ENCODE data around the gene MCTP1. TPM values are rescaled to one million over a fixed set of nuclear protein-coding genes. Genes with fewer than 3 reads are reported as not detected.
A peak's percentile ranks its signal among the peaks of the same experiment; 100 is the strongest.
"Not testable (repeated sequence)": the region's sequence is repeated elsewhere in the genome, so short reads cannot be mapped to it uniquely, and the experiment has no call there.

Gene MCTP1
- total RNA-seq, 2 donors from 2014 or later, result 6.6 to 11.2 TPM

DNA sequence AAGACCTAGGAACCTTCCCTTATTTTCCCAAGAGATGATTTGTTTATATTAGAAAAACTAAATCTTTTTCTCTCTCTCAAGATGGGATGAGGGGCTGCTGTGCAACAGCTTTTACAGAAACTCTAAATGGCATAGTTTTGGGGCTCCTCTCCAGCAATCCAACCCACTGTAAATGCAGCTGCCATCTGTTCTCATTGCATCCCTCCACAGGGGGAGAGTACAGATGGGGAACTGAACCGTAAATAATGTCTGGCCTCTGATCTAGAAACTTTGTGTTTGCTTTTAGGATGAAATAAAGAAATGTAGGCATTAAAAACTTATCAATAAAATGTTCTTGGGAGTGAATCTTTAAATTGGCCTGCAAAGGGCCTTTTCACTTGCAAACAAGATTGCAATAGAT, 291.4 kb downstream of the MCTP1 start:
- H3K9me3 Mint-ChIP-seq, result no peaks in the 10 kb centered on the region
- no peak overlapping the region for H3K4me3 Mint-ChIP-seq
- H3K36me3 Mint-ChIP-seq, result no peaks in the 10 kb centered on the region
- DNase-seq (ENCODE audit: low spot score) (no peak), ATAC-seq (no peak)
- H3K4me1 Mint-ChIP-seq (ENCODE audit: low read depth in 2 of 2), result no peaks in the 10 kb centered on the region
- H3K27ac Mint-ChIP-seq, result no peak overlapping the region
- H3K27me3 Mint-ChIP-seq, result no peaks in the 10 kb centered on the region

DNA sequence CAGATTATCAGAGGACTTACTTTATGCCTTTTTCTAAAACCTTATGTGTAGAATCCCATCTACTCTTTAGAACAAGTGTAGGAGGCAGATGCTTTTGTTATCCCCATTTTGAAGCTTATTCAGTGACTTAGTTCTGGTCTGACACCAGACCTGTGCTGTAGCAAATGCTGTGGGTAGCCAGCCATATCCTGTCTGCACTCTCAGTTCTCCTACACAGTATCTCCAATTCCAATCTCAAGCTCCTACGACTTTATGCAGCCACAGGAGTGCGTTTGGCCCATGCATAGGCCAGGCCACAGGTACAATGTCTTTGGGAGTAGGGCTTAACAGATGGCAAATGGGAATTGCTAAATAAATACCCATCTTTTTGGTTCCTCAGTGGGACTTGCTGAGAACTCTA, 292.6 kb downstream of the MCTP1 start:
- ATAC-seq (no peak), DNase-seq (ENCODE audit: low spot score) (no peak)
- no peak overlapping the region for H3K4me3 Mint-ChIP-seq
- H3K27me3 Mint-ChIP-seq, result no peaks in the 10 kb centered on the region
- no peaks in the 10 kb centered on the region for H3K36me3 Mint-ChIP-seq
- no peaks in the 10 kb centered on the region for H3K9me3 Mint-ChIP-seq
- H3K27ac Mint-ChIP-seq, result no peak overlapping the region
- no peaks in the 10 kb centered on the region for H3K4me1 Mint-ChIP-seq (ENCODE audit: low read depth in 2 of 2)

DNA sequence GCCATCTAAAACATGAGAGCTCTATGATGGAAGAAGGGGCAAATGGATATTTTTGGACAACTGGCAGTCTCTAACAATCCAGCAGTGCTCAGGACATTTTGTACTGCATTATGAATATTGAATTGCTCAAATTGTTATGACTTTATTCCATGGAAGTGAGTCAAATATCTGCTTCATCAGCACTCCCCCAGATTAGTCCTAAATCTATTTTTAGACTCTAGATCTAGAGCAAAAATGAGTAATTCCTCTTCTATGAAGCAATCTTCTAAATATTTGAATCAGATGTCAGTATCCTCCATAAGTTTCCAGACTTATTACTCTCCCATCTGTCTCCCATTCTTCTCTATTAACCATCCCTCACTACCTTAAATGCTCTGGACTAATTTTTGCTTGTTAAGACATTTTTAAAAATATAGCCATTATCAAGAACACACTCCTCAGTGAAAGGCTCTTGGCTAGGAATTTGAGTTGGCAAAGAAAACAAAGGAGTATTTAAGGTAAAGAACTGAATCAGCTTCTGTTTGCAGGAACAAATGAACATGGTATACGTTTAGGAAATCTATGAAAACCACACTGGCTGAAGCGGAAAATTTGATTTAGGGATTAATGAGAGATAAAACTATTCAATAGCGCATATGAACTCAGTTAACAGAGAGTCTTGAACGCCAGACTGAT, 300.9 kb downstream of the MCTP1 start:
- H3K4me1 Mint-ChIP-seq (ENCODE audit: low read depth in 2 of 2), result no peaks in the 10 kb centered on the region
- no peak for DNase-seq (ENCODE audit: low spot score)
- ATAC-seq, result no peak
- H3K9me3 Mint-ChIP-seq, result no peaks in the 10 kb centered on the region
- no peaks in the 10 kb centered on the region for H3K36me3 Mint-ChIP-seq
- no peak overlapping the region for H3K4me3 Mint-ChIP-seq
- H3K27ac Mint-ChIP-seq, result no peak overlapping the region
- no peaks in the 10 kb centered on the region for H3K27me3 Mint-ChIP-seq

DNA sequence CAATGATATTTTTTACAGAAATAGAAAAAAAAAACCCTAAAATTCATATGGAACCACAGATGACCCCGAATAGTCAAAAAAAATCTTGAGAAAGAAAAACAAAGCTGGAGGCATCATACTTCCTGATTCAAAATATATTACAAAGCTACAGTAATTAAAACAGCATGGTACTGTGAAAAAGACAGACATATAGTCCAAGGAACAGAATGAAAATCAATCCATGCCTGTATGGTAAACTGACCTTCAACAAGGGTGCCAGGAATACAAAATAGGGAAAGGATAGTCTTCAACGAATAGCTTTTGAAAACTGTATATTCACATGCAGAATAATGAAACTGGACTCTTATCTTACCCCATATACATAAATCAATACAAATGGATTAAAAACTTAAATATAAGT, 307.5 kb downstream of the MCTP1 start:
- H3K36me3 Mint-ChIP-seq, result no peaks in the 10 kb centered on the region
- no peak for ATAC-seq
- H3K4me1 Mint-ChIP-seq (ENCODE audit: low read depth in 2 of 2), result no peaks in the 10 kb centered on the region
- no peak for DNase-seq (ENCODE audit: low spot score)
- no peaks in the 10 kb centered on the region for H3K27me3 Mint-ChIP-seq
- no peak overlapping the region for H3K27ac Mint-ChIP-seq
- no peak overlapping the region for H3K4me3 Mint-ChIP-seq
- peaks cover 3% of the 10 kb centered on the region for H3K9me3 Mint-ChIP-seq

GRCh38 chr5:94976853-94977252, 308.0 kb downstream of the MCTP1 start:
- Mint-ChIP-seq H3K27me3 (no peaks in the 10 kb centered on the region), H3K4me1 (ENCODE audit: low read depth in 2 of 2) (no peaks in the 10 kb centered on the region), H3K36me3 (no peaks in the 10 kb centered on the region), H3K27ac (no peak overlapping the region), H3K4me3 (no peak overlapping the region), H3K9me3 (peaks cover 3% of the 10 kb centered on the region)
- ATAC-seq, result no peak
- DNase-seq (ENCODE audit: low spot score), result no peak

GRCh38 chr5:94972268-94972667, 312.6 kb downstream of the MCTP1 start:
- H3K27ac Mint-ChIP-seq, result no peak overlapping the region
- ATAC-seq (no peak), DNase-seq (ENCODE audit: low spot score) (no peak)
- H3K4me1 Mint-ChIP-seq (ENCODE audit: low read depth in 2 of 2), result no peaks in the 10 kb centered on the region
- H3K4me3 Mint-ChIP-seq, result no peak overlapping the region
- no peaks in the 10 kb centered on the region for H3K36me3 Mint-ChIP-seq
- H3K9me3 Mint-ChIP-seq, result peaks cover 3% of the 10 kb centered on the region
- H3K27me3 Mint-ChIP-seq, result no peaks in the 10 kb centered on the region

GRCh38 chr5:94969174-94969573, 315.7 kb downstream of the MCTP1 start:
- Mint-ChIP-seq H3K27me3 (no peaks in the 10 kb centered on the region), H3K36me3 (no peaks in the 10 kb centered on the region), H3K4me1 (ENCODE audit: low read depth in 2 of 2) (no peaks in the 10 kb centered on the region), H3K4me3 (no peak overlapping the region), H3K9me3 (no peaks in the 10 kb centered on the region), H3K27ac (no peak overlapping the region)
- ATAC-seq, result no peak
- no peak for DNase-seq (ENCODE audit: low spot score)

GRCh38 chr5:94968507-94969095, 316.3 kb downstream of the MCTP1 start:
- Mint-ChIP-seq H3K27me3 (no peaks in the 10 kb centered on the region), H3K36me3 (no peaks in the 10 kb centered on the region), H3K27ac (no peak overlapping the region), H3K4me1 (ENCODE audit: low read depth in 2 of 2) (no peaks in the 10 kb centered on the region), H3K9me3 (no peaks in the 10 kb centered on the region), H3K4me3 (no peak overlapping the region)
- ATAC-seq (peak in 1 of 2 donors; percentile 65), DNase-seq (ENCODE audit: low spot score) (no peak)

DNA sequence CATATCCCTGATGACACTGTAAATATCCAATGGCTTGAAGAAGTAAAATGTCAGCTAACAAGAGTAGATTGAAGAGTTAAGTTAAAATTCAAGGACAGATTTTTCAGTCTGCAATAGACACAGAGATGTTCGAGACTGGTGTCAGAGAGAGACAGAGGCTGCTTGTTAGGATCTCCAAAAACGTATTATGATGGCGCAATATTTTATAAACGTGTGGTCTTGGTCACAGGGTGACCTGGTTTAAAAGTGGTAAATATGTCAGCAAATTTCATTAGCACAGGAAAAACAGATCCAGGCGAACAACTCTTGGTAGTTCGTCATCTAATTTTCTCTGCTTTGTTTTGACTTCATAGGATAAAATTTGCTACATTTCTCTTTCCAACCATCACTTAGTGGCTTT, 317.4 kb downstream of the MCTP1 start:
- H3K36me3 Mint-ChIP-seq, result no peaks in the 10 kb centered on the region
- DNase-seq (ENCODE audit: low spot score) (no peak), ATAC-seq (no peak)
- no peaks in the 10 kb centered on the region for H3K4me1 Mint-ChIP-seq (ENCODE audit: low read depth in 2 of 2)
- no peaks in the 10 kb centered on the region for H3K27me3 Mint-ChIP-seq
- no peak overlapping the region for H3K27ac Mint-ChIP-seq
- H3K4me3 Mint-ChIP-seq, result no peak overlapping the region
- H3K9me3 Mint-ChIP-seq, result no peaks in the 10 kb centered on the region

DNA sequence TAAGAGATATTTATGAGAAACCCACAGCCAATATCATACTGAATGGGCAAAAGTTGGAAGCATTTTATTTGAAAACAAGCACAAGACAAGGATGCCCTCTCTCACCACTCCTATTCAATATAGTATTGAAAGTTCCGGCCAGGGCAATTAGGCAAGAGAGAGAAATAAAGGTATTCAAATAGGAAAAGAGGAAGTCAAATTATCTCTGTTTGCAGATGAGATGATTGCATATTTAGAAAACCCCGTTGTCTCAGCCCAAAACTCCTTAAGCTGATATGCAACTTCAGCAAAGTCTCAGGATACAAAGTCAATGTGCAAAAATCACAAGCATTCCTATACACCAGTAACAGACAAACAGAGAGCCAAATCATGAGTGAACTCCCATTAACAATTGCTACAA, 325.6 kb downstream of the MCTP1 start:
- DNase-seq (ENCODE audit: low spot score); H3K4me3 Mint-ChIP-seq; H3K4me1 Mint-ChIP-seq (ENCODE audit: low read depth in 2 of 2); ATAC-seq; H3K27ac Mint-ChIP-seq; H3K36me3 Mint-ChIP-seq: not testable (repeated sequence)
- Mint-ChIP-seq H3K27me3 (peaks cover 5 to 21% of the 10 kb centered on the region in 2 donors), H3K9me3 (peaks cover 14% of the 10 kb centered on the region)

- no peaks in the 10 kb centered on the region for H3K9me3 Mint-ChIP-seq
- no peaks in the 10 kb centered on the region for H3K4me1 Mint-ChIP-seq (ENCODE audit: low read depth in 2 of 2)
- no peak for ATAC-seq
- H3K4me3 Mint-ChIP-seq, result no peak overlapping the region
- H3K27ac Mint-ChIP-seq, result no peak overlapping the region
- H3K27me3 Mint-ChIP-seq, result peaks cover 5 to 8% of the 10 kb centered on the region in 2 donors
- no peaks in the 10 kb centered on the region for H3K36me3 Mint-ChIP-seq
- no peak for DNase-seq (ENCODE audit: low spot score)
Observed at GRCh38 chr5:94945656-94946055, 339.2 kb downstream of the MCTP1 start.

DNA sequence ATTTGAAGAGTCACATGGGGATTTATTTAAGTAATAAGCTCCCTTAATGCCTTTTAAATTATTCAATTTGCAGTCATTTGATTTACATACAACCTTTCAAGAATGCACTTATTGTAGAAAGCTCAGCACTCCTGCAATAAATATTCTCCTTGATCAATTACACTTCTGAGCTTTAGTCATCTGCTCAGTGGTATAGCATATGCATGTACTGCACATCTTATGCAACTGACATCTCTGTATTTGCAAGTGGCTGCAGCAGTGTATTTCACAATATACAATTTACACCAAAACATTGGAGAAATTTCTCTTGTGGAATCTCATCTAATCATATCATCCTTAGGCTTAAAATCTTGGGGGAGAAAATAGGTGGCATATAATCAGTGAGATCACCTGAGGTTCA, 340.7 kb downstream of the MCTP1 start:
- H3K27me3 Mint-ChIP-seq, result peaks cover 5 to 8% of the 10 kb centered on the region in 2 donors
- ATAC-seq (no peak), DNase-seq (ENCODE audit: low spot score) (no peak)
- H3K9me3 Mint-ChIP-seq, result no peaks in the 10 kb centered on the region
- H3K4me1 Mint-ChIP-seq (ENCODE audit: low read depth in 2 of 2), result no peaks in the 10 kb centered on the region
- no peak overlapping the region for H3K4me3 Mint-ChIP-seq
- no peak overlapping the region for H3K27ac Mint-ChIP-seq
- H3K36me3 Mint-ChIP-seq, result no peaks in the 10 kb centered on the region

- ATAC-seq (no peak), DNase-seq (ENCODE audit: low spot score) (no peak)
- Mint-ChIP-seq H3K27me3 (peaks cover 2 to 19% of the 10 kb centered on the region in 2 donors), H3K4me1 (ENCODE audit: low read depth in 2 of 2) (no peaks in the 10 kb centered on the region), H3K9me3 (no peaks in the 10 kb centered on the region), H3K36me3 (no peaks in the 10 kb centered on the region), H3K27ac (no peak overlapping the region), H3K4me3 (no peak overlapping the region)
Observed at GRCh38 chr5:94941122-94941755, 343.7 kb downstream of the MCTP1 start.

DNA sequence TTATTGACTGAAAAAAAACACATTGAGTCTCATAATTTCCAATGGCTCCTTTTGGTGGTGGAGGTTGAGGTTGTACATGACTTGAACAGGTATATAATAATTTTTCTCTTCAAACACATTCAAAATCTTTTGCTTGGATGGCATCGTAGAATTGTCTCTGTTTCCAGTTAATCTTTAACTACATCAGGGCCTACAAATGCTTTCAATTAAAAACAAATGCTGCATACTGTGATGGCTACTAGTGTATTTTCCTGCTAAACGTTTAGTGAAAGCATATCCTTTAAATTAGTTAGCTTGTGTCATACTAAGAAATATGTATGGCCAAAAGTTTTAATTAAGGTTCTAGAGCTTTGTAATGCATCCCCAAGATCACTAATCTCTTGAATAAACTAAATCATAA, 352.6 kb downstream of the MCTP1 start:
- H3K36me3 Mint-ChIP-seq, result no peaks in the 10 kb centered on the region
- H3K4me1 Mint-ChIP-seq (ENCODE audit: low read depth in 2 of 2), result no peaks in the 10 kb centered on the region
- H3K9me3 Mint-ChIP-seq, result no peaks in the 10 kb centered on the region
- peaks cover 0 to 5% of the 10 kb centered on the region in 2 donors for H3K27me3 Mint-ChIP-seq
- no peak overlapping the region for H3K4me3 Mint-ChIP-seq
- ATAC-seq (no peak), DNase-seq (ENCODE audit: low spot score) (no peak)
- no peak overlapping the region for H3K27ac Mint-ChIP-seq
